Gastrocnemius medialis (tissue), 4 donors: ENCODE results near the gene FABP7. TPM values are rescaled to one million over a fixed set of nuclear protein-coding genes. Genes with fewer than 3 reads are reported as not detected.

ENCODE experiments used
- ATAC-seq, 2 donors: fragments of 150-250 bp; one replicate each; pipeline ENCODE4 v1.9.1; 2016
- DNase-seq, 2 donors: peaks; one replicate each; pipeline ENCODE4 v3.0.0-alpha.2; 2019
- H3K27ac ChIP-seq, 4 donors: fragments of 200-600 bp; sonication (generic); 1 replicate in 1 of 4; 2 replicates in 3 of 4; pipeline ENCODE4 v1.5.1; 2016 to 2018; ENCODE audit warnings: mild to moderate bottlenecking in 2 of 4, moderate library complexity in 1 of 4
- H3K27me3 ChIP-seq, 3 donors: fragments of 200-600 bp; sonication (generic) in 2 of 3; 1 replicate in 1 of 3; 2 replicates in 2 of 3; pipeline versions ENCODE4 v1.5.1 to v1.6.0; 2016 to 2019; ENCODE audit warnings: mild to moderate bottlenecking in 1 of 3, moderate library complexity in 1 of 3
- H3K36me3 ChIP-seq, 2 donors: fragments of 200-600 bp; sonication (generic) in 1 of 2; one replicate each; pipeline ENCODE4 v1.5.1; 2017 to 2018
- H3K4me1 ChIP-seq, 2 donors: fragments of 200-600 bp; sonication (generic) in 1 of 2; one replicate each; pipeline ENCODE4 v1.5.1; 2016 to 2017; ENCODE audit warnings: mild to moderate bottlenecking in 2 of 2
- H3K4me3 ChIP-seq, 4 donors: fragments of 200-600 bp; sonication (generic) in 3 of 4; 1 replicate in 1 of 4; 2 replicates in 3 of 4; pipeline ENCODE4 v1.5.1; 2016 to 2019; ENCODE audit warnings: mild to moderate bottlenecking in 2 of 4
- H3K9me3 ChIP-seq, 3 donors: fragments of 200-600 bp; sonication (generic) in 2 of 3; 1 replicate in 1 of 3; 2 replicates in 2 of 3; pipeline ENCODE4 v1.5.1; 2016 to 2019
- POLR2A ChIP-seq, 2 donors: fragments of 450-650 bp; IDR thresholded peaks; one replicate each; pipeline ENCODE4 v1.6.1; 2017; ENCODE audit warnings: antibody characterized with exemption in 2 of 2, mild to moderate bottlenecking in 2 of 2, moderate library complexity in 2 of 2
- in situ Hi-C, 4 donors: fragments of 200-750 bp; cut with MboI; loops; one replicate each; pipeline versions ENCODE4 v1.15.0 to v1.8.0; 2017; ENCODE audit warnings: low sequenced_read_pairs in 4 of 4
- intact Hi-C: fragments of 100-400 bp; cut with DNase I; formaldehyde crosslinking; loops from one replicate; pipeline ENCODE4 v1.15.1; 2023; ENCODE audit warnings: low total_unique reads
- total RNA-seq, 4 donors: library from RNA; depleted of rRNA; stranded (reverse); fragments of >200 nt; gene quantifications; one replicate each; pipeline versions ENCODE4 v1.1.0 to v1.2.3, GENCODE V29; 2016
- TF ChIP-seq, protein P1 (sequence below), 5 experiments: fragments of 450-650 bp in 3 of 5; fragments of 200-600 bp in 2 of 5; sonication (generic) in 2 of 5; IDR thresholded peaks in 4 of 5; conservative IDR thresholded peaks in 1 of 5; 1 replicate in 4 of 5; 2 replicates in 1 of 5; pipeline ENCODE4 v1.5.1; 2016 to 2019; ENCODE audit warnings: antibody characterized with exemption in 5 of 5, mild to moderate bottlenecking in 3 of 5, moderate library complexity in 3 of 5

FABP7 gene
- total RNA-seq, 4 donors from 2014 or later, result 0.51 to 21.0 (median 5.9) TPM

DNA sequence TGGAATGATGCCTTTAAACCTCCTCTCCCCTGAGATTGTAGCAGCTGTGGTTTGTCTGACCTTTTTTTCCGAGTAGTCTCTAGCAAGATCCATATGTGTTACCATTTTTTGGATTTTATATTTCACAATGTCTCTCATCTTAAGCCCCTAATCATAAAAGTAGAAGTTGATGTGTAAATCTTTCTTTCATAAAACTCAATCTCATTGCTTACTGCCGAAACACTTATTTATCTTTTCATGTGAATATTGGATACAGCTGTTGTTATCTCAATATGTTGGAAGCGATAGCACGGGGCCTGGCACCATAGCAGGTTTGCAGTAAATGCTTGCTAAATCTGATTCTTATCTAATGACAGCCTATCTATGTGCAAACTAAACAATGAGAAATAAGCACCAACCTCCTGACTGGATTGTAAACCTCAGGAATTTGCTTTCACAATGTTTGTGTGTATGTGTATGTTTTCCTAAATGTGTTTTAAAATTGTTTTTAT is 23.7 kb downstream of the FABP7 start:
- in situ Hi-C loops (no loop called here), intact Hi-C loops (no loop called here)
- no peak overlapping the region for H3K27ac ChIP-seq
- no peaks in the 10 kb centered on the region for H3K27me3 ChIP-seq
- H3K9me3 ChIP-seq, result no peaks in the 10 kb centered on the region
- H3K4me1 ChIP-seq, result peaks cover 7 to 30% of the 10 kb centered on the region in 2 donors
- peaks cover 0 to 30% of the 10 kb centered on the region in 2 donors for H3K36me3 ChIP-seq
- DNase-seq (no peak), ATAC-seq (no peak)
- H3K4me3 ChIP-seq, result no peak overlapping the region
- TF ChIP-seq POLR2A (IDR thresholded peaks at IDR 0.05), result no peak
- TF ChIP-seq, protein P1, sequence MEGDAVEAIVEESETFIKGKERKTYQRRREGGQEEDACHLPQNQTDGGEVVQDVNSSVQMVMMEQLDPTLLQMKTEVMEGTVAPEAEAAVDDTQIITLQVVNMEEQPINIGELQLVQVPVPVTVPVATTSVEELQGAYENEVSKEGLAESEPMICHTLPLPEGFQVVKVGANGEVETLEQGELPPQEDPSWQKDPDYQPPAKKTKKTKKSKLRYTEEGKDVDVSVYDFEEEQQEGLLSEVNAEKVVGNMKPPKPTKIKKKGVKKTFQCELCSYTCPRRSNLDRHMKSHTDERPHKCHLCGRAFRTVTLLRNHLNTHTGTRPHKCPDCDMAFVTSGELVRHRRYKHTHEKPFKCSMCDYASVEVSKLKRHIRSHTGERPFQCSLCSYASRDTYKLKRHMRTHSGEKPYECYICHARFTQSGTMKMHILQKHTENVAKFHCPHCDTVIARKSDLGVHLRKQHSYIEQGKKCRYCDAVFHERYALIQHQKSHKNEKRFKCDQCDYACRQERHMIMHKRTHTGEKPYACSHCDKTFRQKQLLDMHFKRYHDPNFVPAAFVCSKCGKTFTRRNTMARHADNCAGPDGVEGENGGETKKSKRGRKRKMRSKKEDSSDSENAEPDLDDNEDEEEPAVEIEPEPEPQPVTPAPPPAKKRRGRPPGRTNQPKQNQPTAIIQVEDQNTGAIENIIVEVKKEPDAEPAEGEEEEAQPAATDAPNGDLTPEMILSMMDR (IDR thresholded peaks at IDR 0.05 in 4 of 5, conservative IDR thresholded peaks at IDR 0.05 in 1 of 5), result no peak

DNA sequence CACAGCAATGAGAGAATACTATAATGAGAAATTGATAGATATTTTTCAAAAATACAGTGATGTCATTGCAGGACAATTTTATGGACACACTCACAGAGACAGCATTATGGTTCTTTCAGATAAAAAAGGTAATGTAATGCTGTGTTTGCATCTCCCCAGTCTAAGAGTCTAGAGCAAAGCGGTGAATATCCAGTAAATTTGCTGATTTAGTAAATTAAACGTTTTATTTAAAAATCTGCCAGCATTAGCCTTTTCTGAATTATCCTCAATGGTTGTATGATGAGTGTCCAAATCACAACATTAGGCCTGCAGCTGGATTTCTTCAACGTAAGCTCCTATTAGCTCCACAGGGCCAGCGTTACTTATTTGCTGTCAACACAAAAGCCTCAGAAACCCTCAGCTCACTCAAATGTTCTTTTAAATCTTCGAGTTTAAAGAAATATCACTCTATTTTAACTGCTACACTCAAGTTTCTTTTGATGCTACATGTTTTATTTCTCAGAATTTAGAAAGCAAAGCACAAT is 25.5 kb downstream of the FABP7 start:
- Histone ChIP-seq H3K4me1 (peaks cover 0 to 13% of the 10 kb centered on the region in 2 donors), H3K27ac (no peak overlapping the region), H3K27me3 (no peaks in the 10 kb centered on the region), H3K36me3 (peaks cover 0 to 39% of the 10 kb centered on the region in 2 donors), H3K9me3 (no peaks in the 10 kb centered on the region), H3K4me3 (no peak overlapping the region)
- no peak for DNase-seq
- in situ Hi-C loops, result no loop called here
- no peak for TF ChIP-seq POLR2A (IDR thresholded peaks at IDR 0.05)
- TF ChIP-seq, protein P1 (IDR thresholded peaks at IDR 0.05 in 4 of 5, conservative IDR thresholded peaks at IDR 0.05 in 1 of 5), result no peak
- intact Hi-C loops, result no loop called here
- ATAC-seq, result no peak

DNA sequence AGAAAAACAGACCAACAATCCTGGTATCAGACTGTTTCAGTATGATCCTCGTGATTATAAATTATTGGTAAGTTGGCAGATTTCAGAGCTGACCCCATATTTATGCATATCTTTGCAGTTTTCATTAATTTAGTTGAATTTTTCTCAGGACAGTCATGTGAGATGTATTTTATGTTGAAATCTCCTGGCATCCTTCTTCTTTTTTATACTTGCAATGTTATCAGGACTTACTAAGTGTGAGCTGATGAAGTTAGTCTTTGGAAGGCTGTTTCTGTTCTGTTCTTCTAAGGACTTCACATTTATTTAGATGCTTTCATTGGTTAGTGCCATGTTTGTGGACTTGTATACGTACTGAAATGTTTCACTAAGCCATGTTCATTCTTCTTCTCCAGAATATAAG is 26.8 kb downstream of the FABP7 start:
- DNase-seq (no peak), ATAC-seq (no peak)
- Histone ChIP-seq H3K4me1 (peaks cover 0 to 7% of the 10 kb centered on the region in 2 donors), H3K27me3 (no peaks in the 10 kb centered on the region), H3K36me3 (peaks cover 0 to 47% of the 10 kb centered on the region in 2 donors), H3K4me3 (no peak overlapping the region), H3K27ac (no peak overlapping the region), H3K9me3 (no peaks in the 10 kb centered on the region)
- intact Hi-C loops (no loop called here), in situ Hi-C loops (no loop called here)
- TF ChIP-seq POLR2A (IDR thresholded peaks at IDR 0.05), result no peak

DNA sequence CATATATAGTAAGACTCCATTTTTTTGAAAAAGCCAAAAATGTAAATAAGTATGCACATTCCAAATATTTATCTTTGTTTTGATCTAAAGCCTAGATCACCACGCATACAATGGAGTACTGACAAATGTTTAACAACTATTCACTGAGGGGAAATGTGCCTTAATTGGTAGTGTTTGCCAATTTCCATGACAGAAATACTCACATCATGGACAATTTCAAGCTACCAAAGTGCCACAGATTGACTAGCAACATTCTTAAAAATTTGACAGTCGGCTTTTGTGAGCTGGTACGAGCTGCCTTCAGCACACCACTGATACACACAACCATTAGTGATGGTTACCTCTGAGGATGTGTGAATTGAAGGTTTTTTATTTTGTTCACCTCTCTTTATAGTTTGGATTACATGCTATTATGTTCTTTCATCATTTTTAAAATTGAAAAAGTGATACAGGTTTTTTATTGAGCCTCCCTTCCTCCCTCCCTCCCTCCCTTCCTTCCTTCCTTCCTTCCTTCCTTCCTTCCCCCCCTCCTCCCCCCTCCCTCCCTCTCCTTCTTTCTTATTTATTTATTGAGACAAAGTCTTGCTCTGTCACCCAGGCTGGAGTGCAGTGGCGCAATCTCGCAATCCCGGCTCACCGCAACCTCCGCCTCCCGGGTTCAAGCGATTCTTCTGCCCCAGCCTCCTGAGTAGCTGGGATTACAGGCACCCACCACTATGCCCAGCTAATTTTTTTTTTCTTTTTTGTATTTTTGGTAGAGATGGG is 28.8 kb downstream of the FABP7 start:
- Histone ChIP-seq H3K27me3 (no peaks in the 10 kb centered on the region), H3K27ac (no peak overlapping the region), H3K4me3 (no peak overlapping the region), H3K36me3 (peaks cover 0 to 47% of the 10 kb centered on the region in 2 donors), H3K9me3 (no peaks in the 10 kb centered on the region), H3K4me1 (no peaks in the 10 kb centered on the region)
- no peak for TF ChIP-seq POLR2A (IDR thresholded peaks at IDR 0.05)
- TF ChIP-seq, protein P1 (IDR thresholded peaks at IDR 0.05 in 4 of 5, conservative IDR thresholded peaks at IDR 0.05 in 1 of 5), result no peak
- ATAC-seq (no peak), DNase-seq (no peak)
- in situ Hi-C loops, result no loop called here
- intact Hi-C loops, result no loop called here

DNA sequence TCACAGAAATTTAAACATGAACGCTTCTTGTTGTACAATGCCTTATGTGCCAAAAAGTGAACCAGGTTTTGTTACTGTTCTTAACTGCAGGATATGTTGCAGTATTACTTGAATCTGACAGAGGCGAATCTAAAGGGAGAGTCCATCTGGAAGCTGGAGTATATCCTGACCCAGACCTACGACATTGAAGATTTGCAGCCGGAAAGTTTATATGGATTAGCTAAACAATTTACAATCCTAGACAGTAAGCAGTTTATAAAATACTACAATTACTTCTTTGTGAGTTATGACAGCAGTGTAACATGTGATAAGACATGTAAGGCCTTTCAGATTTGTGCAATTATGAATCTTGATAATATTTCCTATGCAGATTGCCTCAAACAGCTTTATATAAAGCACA is 29.5 kb downstream of the FABP7 start:
- intact Hi-C loops, result no loop called here
- no peaks in the 10 kb centered on the region for H3K9me3 ChIP-seq
- no peak for ATAC-seq

More for the DNA sequence above, 29.5 kb downstream of the FABP7 start:
- Histone ChIP-seq H3K36me3 (peaks cover 0 to 47% of the 10 kb centered on the region in 2 donors), H3K27me3 (no peaks in the 10 kb centered on the region), H3K4me1 (no peaks in the 10 kb centered on the region), H3K4me3 (no peak overlapping the region), H3K27ac (no peak overlapping the region)
- DNase-seq, result no peak
- no peak for TF ChIP-seq POLR2A (IDR thresholded peaks at IDR 0.05)
- TF ChIP-seq, protein P1 (IDR thresholded peaks at IDR 0.05 in 4 of 5, conservative IDR thresholded peaks at IDR 0.05 in 1 of 5), result no peak
- in situ Hi-C loops, result no loop called here
